ENCODE measurements around the gene JAK2. TPM values are rescaled to one million over a fixed set of nuclear protein-coding genes. Genes with fewer than 3 reads are reported as not detected.
"Not testable (repeated sequence)": the region's sequence is repeated elsewhere in the genome, so short reads cannot be mapped to it uniquely, and the experiment has no call there.

Gene JAK2
- total RNA-seq, 1 donor from 2014 or later = 9.8 TPM

DNA sequence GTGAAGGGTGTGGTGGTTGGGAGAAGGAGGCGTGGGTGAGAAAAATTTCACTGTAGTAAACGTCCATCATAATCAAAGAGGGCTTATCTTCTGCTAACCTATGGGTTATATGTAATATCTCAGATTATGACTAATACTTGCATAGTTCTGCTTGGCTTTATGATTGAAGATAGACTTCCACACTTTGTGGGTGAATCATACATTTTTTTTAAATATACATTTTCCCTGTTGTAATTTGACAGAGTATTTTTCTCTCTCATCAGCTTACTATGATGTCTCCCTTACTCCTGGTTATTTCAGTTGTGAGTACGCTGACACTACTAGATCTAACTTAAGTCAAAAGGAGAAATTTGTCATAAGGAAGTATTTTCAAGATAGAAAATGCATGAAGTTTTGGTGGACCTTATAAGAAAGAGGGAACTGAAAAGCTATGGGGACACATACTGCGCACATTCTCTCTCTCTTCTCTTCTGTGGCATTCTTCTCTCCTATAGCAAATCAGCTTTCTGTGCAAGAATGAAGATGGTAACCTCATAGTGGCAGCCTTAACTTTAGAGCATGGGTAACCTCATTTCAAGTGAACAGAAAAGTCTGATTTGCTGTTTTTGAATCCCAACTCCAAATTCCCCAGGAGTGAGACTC, 4.9 kb upstream of the JAK2 start:
- DNase-seq (ENCODE audit: low read depth, low spot score) = no peak

DNA sequence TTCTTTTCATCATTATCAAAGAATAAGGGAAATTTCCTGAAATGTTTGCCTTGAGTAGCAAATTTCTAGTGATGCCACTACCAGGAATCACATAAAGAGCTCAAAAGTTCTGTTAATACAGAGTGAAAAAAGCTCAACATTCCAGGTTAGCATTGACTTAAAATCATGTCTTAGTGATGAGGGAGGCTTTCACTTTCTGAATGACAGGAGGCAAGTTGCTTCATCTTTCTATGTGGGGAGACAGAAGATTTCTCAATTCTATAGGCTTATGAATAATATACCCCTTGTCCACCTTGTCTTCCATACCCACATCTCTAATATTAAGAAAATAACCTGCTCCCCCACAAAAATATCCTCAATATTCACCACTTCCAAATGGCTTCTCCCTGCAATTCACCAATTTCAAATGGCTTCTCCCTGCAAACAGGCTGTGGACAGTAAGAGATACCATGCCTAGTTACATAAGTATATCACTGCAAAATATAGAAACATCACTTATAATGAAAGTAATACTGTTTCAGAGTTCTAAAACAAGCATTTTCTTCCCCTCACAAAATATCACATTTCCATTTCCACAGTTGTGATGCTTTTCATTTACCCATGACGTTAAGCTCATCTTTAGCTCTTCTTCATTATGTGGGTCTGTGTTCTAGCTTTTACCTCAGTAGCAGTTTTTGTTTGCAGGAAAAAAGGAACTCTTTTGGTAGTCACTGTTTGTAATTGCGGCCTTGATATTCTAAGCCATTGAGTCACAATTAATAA, 2.2 kb upstream of the JAK2 start:
- no peak for DNase-seq (ENCODE audit: low read depth, low spot score)

DNA sequence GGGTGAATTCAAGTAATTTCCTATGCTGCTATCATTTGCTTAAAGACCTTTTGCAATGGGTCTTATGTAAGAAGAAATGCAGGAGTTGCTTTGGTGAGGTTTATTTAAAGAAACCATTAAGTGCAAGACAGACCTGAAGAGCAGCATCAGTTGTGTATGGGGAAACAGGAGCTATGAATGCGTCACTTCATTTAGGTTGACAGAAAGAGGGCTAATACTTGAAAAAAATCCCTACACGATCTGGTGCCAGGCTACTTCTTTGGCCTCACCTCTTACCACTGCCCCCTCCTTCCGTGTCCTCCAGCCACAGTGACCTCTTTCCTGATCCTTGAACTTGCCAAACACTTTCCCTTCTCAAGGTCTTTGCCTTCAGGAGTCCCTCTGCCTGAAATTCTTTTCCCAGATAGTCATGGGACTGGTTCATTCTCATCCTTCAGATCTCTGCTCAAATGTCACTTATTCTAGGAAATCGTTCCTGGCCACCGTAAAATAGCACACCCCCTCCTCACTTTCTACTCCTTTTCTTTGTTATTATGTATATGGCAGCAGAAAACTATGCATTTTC, 1.4 kb upstream of the JAK2 start:
- no peak for DNase-seq (ENCODE audit: low read depth, low spot score)

DNA sequence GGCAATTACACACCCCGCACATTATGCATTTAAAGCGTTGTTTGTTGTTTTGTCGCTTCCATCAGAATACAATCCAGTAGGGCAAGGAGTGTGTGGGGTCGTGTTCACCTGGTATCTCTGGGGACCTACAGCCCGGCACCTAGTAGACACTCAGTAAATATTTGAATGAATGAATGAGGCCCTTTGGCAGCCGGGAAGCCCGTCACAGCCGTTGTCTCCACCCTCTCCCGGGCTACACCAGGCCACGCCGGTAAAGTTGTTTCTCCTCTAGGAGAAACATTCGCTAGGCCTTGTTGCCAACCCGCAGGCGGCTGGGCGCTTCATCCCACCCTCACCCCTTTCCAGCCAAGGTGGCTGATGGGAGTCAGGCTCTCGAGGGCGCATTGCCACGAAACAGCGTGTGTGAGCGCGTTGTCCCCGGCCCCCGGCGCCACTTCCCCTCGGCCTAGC, 876 bp upstream of the JAK2 start:
- no peak for DNase-seq (ENCODE audit: low read depth, low spot score)

DNA sequence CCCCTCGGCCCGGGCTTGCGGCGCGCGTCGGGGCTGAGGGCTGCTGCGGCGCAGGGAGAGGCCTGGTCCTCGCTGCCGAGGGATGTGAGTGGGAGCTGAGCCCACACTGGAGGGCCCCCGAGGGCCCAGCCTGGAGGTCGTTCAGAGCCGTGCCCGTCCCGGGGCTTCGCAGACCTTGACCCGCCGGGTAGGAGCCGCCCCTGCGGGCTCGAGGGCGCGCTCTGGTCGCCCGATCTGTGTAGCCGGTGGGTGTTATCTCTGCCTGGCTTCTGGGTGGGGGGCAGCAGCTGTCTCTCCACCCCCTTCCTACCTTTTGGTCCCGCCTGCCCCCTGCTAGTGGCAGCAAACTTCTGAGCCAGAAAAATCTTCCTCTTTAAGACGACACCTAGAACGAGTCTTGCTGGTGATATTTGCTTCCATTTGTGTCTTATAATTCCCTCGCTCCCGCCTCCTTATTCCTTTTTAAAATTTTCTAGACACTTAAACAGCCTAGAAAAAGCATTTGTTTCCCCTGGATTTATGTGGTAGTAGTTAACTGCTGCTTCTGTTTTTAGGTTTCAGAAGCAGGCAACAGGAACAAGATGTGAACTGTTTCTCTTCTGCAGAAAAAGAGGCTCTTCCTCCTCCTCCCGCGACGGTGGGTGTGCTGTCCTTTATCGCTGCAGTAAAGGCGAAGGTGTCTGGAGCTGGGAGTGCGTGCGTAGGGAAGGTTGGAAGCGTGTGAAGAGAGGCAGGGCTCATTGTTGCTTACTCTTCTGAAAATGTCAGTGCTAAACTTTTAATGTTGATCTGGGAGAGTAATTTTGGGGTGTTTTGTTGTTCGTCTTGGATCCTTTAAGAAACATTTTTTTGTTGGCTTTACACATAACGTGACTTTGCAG, 554 bp downstream of the JAK2 start:
- DNase-seq (ENCODE audit: low read depth, low spot score) = no peak

DNA sequence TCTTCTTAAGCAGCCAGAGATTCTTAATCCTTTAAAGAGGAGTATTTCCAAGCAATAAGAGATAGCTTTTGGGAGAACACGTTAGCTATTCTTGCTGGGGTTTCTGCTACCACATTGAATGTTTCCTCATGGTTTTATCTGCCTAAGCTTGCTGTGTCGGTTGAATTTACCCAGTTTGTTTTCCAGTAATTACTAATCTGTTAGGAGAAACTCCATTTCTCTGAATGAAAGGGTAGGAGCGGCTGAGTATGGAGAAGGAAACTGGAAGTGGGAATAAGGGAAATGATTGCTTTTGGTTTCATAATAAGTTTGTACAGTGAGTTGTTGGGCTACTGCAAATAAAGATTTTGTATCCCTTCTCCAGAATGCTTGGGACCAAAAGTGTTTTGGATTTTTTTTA, 1.2 kb downstream of the JAK2 start:
- DNase-seq (ENCODE audit: low read depth, low spot score) = no peak

DNA sequence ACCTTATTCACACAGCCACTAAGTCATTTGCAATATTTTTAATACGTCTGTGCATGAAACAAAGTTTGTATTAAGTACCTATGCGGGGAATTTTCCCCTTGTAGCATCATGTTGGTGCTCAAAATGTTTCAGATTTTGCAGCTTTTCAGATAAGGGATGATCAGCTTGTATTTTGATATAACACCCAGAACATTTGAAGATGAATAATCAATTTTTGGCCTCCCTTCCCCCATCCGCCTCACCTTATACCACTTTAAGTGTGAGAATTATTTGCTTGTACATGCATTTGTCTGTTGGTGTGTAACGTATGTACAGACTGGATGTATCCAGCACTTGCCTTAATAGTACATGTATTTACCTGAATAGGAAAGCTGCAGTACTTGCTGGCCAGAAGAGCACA, 1.7 kb downstream of the JAK2 start:
- DNase-seq (ENCODE audit: low read depth, low spot score) = no peak

DNA sequence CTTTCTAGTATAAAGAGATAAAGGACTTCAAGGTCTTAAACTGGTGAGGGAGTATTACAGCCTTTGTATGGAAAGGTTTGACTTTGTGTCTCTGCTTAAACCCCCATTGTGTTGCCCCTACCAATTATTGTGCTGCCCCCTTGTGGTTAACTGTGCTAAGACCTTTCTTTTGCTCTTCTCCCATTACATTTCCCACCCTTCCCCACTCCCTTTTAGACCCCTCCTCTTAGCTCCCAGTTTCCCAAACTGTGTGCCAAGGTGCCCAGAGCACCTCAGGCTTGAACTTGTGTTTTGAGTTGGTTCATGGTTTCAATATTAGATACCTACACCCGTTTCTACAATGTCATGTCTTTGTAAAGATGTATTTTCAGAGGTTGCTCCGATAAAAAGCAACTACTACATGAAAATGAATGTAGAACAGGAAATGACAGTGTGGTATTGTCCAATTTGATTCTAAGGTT, 2.9 kb downstream of the JAK2 start:
- DNase-seq (ENCODE audit: low read depth, low spot score) = peak; percentile 45

DNA sequence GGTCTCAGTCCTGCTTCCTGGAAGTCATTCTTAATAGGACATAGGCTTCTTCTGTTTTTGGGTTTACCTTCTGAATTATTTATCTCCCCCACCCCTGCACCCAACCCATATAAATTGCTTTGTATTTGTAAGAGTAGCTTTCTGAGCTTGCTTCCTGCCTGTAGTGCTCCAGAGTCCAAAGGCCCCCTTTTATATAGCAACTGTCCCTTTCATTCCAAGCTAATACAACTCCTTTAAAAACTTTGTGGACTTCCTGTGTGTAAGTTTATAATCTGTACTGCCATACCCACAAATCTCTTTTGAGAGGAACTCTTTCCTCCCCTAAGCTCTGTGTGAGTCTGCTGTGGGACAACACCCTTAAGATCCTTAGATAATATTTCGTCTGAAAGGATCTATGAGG, 7.8 kb downstream of the JAK2 start:
- DNase-seq (ENCODE audit: low read depth, low spot score) = no peak

DNA sequence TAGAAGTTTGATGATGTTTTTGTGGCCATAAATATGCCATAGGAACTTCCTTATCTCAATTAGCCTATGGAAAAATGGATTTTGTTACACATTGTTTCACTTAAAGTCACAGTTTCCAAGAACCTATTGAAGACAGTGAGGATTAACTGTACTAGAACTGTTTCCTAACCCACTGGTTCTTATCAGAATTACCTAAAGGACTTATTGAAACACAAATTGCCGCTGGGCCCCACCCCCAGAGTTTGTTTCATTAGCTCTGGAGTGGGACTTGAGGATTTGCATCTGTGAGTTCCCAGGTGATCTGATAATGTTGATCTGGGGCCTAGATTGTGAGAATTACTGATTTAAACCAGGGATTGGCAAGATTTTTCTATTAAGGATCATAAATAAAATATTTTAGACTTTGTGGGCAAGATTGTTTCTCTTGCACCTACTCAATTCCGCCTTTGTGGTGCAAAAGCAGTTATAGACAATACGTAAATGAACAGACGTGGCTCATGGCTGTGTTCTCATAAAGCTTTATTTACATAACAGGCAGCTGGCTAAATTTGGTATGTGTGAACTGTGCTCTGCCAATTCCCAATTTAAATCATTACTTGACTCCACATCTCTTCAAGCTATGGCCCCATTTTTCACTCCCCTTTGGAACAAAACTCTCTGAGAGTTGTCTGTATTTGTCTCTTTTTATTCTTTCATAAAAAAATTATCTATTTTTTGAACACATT, 9.3 kb downstream of the JAK2 start:
- DNase-seq (ENCODE audit: low read depth, low spot score) = no peak

DNA sequence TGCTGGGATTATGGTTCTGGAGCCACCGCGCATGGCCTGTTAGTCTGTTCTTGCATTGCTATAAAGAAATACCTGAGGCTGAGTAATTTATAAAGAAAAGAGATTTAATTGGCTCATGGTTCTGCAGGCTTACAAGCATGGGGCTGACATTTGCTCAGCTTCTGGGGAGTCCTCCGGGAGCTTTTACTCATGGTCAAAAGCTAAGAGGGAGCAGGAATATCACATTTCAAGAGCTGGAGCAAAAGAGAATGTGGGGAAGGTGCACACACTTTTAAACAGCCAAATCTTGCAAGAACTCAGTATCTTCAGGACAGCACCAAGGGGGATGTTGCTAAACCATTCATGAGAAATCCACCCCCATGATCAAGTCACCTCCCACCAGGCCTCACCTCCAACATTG, 12.1 kb downstream of the JAK2 start:
- DNase-seq (ENCODE audit: low read depth, low spot score) = no peak

DNA sequence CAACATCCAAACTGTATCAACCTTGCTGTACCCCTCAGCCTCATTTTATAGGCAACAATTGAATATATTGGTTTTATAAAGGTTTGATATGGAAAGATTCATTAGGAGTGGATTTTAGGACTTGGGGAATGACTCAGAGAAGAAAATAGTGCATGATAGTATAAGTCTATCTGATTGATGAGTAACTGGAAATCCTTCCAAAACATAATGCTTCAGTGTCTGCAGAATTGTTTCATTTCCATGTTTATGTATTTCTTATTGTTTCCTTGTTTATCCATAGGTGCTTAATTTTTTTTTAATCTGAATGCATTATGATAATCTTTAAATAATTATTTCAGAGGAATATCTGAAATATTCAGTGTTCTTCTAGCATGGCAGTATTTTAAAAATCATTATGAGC, 12.6 kb downstream of the JAK2 start:
- no peak for DNase-seq (ENCODE audit: low read depth, low spot score)

DNA sequence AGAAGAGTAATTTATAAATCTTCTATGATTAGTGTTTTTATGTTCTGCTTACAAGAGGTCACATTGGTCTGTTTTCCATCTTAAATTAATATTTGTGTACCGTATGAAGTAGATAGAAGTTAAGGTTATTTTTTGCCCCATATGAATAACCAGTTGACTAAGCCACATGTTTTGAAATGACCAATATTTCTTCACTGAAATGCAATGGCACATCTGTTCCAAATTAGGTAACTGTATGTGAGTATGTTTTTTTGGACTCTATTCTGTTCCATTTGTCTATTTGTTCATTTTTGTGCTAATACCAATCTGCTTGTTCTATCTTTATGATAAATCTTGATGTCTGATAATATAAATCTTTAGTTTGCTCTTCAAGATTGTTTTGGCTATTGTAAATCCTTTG, 17.7 kb downstream of the JAK2 start:
- no peak for DNase-seq (ENCODE audit: low read depth, low spot score)

DNA sequence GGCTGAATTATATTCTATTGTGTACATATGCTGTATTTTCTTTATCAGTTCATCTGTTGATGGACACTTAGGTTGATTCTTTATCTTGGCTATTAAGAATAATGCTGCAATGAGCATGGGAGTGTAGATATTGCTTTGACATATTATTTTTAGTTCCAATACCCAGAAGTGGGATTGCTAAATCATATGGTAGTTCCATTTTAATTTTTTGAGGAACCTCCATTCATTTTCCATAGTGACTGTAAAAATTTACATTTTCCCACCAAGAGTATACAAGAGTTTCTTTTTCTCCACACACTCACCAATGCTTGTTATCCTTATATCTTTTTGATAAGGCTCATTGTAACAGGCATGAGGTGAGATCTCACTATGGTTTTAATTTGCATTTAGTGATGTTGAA, 19.4 kb downstream of the JAK2 start:
- DNase-seq (ENCODE audit: low read depth, low spot score) = no peak

DNA sequence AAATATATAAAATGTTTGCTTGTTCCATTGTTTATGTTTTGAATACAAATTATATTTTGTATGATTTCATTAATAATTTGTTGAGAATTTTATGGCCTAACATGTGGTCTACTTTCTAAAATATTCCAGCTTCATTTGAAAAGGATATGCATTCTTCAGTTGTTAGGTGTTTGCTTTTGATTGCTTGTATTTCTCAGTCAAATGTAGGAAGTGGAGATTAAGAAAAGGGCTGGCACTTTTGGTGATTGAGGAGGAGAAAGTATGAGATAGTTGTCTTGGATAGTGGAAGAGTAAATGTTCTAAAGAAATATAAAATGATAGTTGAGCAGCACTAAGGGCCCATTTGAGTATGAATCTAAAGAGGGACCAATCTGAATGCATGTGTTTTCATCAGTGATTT, 23.1 kb downstream of the JAK2 start:
- DNase-seq (ENCODE audit: low read depth, low spot score) = no peak

DNA sequence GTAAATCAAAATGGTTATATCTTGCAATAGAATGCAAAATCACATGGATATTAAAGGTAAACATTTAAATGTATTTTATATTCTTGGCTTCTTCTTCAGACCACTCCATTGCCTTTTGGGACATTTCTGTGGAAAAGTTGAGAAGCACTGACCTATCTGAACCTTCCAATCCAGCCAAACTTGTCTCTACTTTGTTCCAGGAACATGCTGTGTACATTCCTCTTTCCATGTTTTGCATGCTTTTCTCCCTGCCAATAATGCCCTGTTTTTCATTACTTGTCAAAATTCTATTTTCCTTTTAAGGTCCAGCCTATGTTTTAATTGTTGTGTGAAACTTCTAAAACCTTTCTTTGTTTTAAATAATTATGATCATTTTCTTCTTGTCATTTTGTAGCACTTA, 28.3 kb downstream of the JAK2 start:
- no peak for DNase-seq (ENCODE audit: low read depth, low spot score)

DNA sequence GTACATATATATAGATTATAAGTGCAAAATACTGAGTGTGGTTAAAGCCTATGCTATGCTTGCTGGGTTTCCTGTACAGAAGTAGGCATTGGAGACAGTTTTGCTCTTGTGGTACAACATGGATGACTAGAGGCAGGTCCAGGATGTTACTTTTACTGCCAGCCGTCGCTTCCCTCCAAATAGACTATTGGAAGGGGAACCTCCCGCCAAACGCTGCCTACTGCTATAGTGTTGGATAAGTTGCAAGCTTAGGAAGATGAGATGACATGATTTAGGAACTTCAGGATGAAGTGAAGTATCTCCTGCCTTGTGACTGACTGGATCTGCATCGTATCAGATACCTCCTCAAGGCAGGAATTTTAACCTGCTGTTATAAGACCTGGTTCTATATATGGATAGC, 30.9 kb downstream of the JAK2 start:
- DNase-seq (ENCODE audit: low read depth, low spot score) = no peak

DNA sequence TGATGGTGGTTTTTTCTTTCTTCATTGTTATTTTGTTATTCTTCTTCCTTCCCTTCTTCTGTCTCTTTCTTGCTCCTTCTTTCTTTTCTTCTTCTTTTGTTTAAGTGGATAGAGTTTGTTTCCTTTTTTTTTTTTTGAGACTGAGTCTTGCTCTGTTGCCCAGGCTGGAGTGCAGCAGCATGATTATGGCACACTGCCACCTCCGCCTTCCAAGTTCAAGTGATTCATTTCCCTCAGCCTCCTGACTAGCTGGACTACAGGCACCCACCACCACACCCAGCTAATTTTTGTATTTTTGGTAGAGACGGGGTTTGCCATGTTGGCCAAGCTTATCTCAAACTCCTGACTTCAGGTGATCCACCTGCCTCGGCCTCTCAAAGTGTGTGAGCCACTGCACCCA, 40.3 kb downstream of the JAK2 start:
- peak; percentile 13 for DNase-seq (ENCODE audit: low read depth, low spot score)

DNA sequence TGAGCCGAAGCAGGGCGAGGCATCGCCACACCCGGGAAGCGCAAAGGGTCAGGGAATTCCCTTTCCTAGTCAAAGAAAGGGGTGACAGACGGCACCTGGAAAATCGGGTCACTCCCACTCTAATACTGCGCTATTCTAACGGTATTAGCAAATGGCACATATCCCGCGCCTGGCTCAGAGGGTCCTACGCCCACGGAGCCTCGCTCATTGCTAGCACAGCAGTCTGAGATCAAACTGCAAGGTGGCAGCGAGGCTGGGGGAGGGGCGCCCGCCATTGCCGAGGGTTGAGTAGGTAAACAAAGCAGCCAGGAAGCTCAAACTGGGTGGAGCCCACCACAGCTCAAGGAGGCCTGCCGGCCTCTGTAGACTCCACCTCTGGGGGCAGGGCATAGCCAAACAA, 46.9 kb downstream of the JAK2 start:
- DNase-seq (ENCODE audit: low read depth, low spot score) = not testable (repeated sequence)

DNA sequence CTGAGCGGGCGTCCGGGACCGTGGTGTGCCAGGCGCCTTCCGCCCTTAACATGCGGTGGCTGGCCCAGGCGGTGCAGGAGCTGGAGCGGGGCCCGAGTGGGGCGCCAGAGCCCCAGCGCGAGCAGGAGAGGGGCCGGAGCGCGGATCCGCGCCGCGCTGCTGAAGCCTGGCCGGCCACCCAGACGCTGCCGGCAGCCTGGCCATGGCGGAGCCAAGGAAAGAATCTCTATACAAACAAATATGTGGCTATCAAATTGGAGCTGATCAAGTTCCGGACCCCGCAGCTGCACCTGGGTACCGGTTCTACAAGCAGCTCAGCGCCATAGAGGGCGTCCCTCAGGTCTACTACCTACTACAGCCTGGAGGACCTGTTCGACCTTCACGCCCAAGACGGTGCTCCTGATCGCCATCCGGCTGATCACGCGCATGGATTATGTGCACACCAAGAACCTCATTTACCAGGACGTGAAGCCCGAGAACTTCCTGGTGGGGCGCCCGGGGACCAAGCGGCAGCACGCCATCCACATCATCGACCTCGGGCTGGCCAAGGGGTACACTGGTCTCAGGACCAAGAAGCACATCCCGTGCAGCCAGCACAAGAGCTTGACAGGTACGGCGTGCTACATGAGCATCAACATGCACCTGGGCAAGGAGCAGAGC, 55.8 kb downstream of the JAK2 start:
- DNase-seq (ENCODE audit: low read depth, low spot score) = no peak

Measured in pulmonary artery endothelial cell (primary cell).